ENCODE measurements around the gene EXD3. TPM values are rescaled to one million over a fixed set of nuclear protein-coding genes. Genes with fewer than 3 reads are reported as not detected.

The EXD3 gene
- total and polyA plus RNA-seq, 9 of the 15 experiments (the other 6 are each of a cell fraction or from before 2014, with no cell fraction given) = 0.29 to 12.5 (median 3.9) TPM

GRCh38 chr9:137300567-137301080 is 122.3 kb downstream of the EXD3 start (continued):
- TF ChIP-seq FOXP4 (CRISPR knock-in tag; IDR thresholded peaks at IDR 0.05; ENCODE audit: borderline replicate concordance) (0 out of 2 replicates have a peak, but pooled peaks have one; percentile 30), MEIS2 (IDR thresholded peaks at IDR 0.05; ENCODE audit: partially characterized antibody) (no peak), POLR2H (tag; IDR thresholded peaks at IDR 0.05; ENCODE audit: low read depth) (0 out of 2 replicates have a peak, but pooled peaks have one; percentile 34), CTBP1 (IDR thresholded peaks at IDR 0.05; ENCODE audit: borderline replicate concordance) (no peak), FOXK2 (conservative IDR thresholded peaks at IDR 0.05 in 1 of 2, IDR thresholded peaks at IDR 0.05 in 1 of 2; ENCODE audit: low read depth in 2 of 2) (peak in 1 of 2 experiments; percentile 72; a peak in 2 of 4 replicates), ZBTB40 (IDR thresholded peaks at IDR 0.05) (0 out of 2 replicates have a peak, but pooled peaks have one; percentile 12), ZBTB40 (CRISPR knock-in tag; IDR thresholded peaks at IDR 0.05) (no peak)
- TF ChIP-seq, protein P1, sequence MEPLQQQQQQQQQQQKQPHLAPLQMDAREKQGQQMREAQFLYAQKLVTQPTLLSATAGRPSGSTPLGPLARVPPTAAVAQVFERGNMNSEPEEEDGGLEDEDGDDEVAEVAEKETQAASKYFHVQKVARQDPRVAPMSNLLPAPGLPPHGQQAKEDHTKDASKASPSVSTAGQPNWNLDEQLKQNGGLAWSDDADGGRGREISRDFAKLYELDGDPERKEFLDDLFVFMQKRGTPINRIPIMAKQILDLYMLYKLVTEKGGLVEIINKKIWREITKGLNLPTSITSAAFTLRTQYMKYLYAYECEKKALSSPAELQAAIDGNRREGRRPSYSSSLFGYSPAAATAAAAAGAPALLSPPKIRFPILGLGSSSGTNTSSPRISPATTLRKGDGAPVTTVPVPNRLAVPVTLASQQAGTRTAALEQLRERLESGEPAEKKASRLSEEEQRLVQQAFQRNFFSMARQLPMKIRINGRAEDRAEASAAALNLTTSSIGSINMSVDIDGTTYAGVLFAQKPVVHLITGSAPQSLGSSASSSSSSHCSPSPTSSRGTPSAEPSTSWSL (CRISPR knock-in tag; IDR thresholded peaks at IDR 0.05; ENCODE audit: borderline replicate concordance) = no peak
